GM18867 (cell line): ENCODE measurements around the gene PSG5.
"Not testable (repeated sequence)": the region's sequence is repeated elsewhere in the genome, so short reads cannot be mapped to it uniquely, and the experiment has no call there.

ENCODE experiments used
- ATAC-seq: cut with Tn5 transposase; IDR thresholded peaks from one replicate; pipeline ENCODE4 v1.9.1; 2021; ENCODE audit warnings: mild to moderate bottlenecking, moderate library complexity; ENCODE audit not compliant: unreplicated experiment

PSG5 gene

GRCh38 chr19:43186311-43186935 lies at the start of gene PSG5:
Gene PSG5 (minus strand): TSS chr19:43186536. CDS start chr19:43186405, 131 bp downstream.
- ATAC-seq = not testable (repeated sequence)

- ATAC-seq = not testable (repeated sequence)
Measured at GRCh38 chr19:43235686-43236085, 49.4 kb upstream of the PSG5 start.

DNA sequence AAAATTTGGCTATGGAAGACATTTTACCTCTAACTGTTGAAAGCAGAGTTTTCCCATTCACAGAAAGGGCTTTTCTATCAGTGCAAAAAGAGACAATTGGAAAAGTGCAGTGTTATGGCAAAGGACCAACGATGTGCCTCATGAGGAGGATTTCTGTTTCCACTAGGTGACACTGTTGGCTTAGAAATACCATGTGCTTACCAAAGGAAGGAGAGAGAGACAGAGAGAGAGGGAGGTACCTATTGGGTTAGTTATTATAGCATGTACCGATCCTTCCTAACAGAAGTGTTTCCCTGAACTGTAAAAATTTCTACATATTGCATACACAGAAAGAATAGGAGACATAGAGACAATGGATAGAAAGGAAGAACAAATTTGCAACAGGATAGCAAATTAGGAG lies 43.0 kb upstream of the PSG5 start:
- ATAC-seq = no peak

- ATAC-seq = not testable (repeated sequence)
Measured at GRCh38 chr19:43228730-43229129, 42.4 kb upstream of the PSG5 start.

DNA sequence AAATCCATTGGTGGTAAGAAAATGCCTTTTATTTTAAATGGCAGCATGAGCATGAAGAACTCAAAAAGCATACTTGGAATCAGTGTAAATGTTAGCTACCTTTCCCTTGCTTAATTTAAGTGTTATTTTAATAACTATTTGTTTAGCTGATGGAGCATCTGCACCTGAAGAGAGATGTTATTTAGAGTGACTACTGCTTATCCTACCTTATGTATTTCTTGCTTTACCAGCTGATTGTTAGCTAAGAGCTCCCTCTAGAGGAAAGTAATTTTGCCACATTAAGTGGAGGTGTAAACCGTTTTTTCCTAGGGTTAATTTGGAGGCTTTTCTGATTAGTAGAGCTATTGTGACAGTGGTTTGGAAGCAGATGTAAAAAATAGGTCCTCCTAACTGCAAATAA lies 40.6 kb upstream of the PSG5 start:
- not testable (repeated sequence) for ATAC-seq

GRCh38 chr19:43224855-43225253 lies 38.5 kb upstream of the PSG5 start:
- no peak for ATAC-seq

DNA sequence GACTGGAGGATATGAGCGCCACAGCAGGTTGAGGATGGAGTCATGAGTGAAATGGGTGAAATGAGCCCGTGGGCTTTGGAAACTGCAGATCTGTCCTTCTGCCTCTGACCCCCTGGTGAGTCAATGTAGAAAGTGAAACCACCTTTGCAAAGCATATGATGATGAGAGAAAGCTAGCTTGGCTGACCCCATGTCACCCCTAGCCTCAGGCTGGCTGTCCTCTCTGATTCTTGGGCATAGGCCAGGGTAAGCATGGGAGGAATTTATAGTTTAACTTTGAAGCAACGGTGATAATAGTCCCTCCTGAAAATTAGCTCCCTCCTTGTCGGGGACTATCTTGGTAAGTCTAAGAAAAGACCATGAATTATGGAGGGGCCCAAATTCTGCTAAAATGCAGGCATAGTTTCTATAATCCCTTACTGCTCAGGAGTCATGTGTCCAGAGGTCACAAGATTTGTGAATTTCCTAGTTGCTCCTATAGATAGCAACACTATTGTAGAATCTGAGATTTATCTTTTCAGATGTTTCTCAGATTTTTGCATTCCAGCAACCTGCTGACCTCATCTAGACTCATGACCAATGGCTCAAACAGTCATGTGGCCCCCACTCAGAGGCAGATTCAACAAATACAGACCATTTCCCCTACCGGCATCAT lies 38.0 kb upstream of the PSG5 start:
- not testable (repeated sequence) for ATAC-seq

- not testable (repeated sequence) for ATAC-seq
Measured at GRCh38 chr19:43221891-43222290, 35.6 kb upstream of the PSG5 start.

DNA sequence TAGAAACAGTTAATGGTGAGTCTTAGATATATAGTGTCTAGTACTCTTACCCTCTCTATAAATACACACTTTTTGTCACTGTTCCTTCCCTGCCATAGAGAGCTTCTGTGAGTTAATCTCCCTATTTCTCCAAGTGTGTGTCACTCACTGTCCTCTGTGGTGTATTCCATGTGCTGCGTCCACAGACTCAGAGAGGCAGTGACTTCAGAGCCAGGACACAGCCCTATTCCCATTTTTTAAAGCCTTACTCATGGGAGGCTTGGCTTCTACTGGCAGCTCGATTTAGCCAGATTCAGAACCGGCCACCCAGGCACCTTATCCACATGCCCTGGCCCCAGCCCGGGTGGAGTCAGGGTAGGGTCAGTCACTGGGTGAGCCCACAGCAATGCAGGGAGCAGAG lies 32.8 kb upstream of the PSG5 start:
- ATAC-seq = not testable (repeated sequence)

- not testable (repeated sequence) for ATAC-seq
Measured at GRCh38 chr19:43215881-43216280, 29.5 kb upstream of the PSG5 start.

GRCh38 chr19:43207991-43208390 lies 21.7 kb upstream of the PSG5 start:
- ATAC-seq = no peak

- ATAC-seq = not testable (repeated sequence)
Measured at GRCh38 chr19:43207174-43207573, 20.8 kb upstream of the PSG5 start.

- not testable (repeated sequence) for ATAC-seq
Measured at GRCh38 chr19:43205471-43206105, 19.3 kb upstream of the PSG5 start, which contains the start of gene PSG4. Gene PSG4 (minus strand): TSS chr19:43205638. CDS start chr19:43205536, 102 bp downstream.

GRCh38 chr19:43203611-43204010 lies 17.3 kb upstream of the PSG5 start:
- not testable (repeated sequence) for ATAC-seq

- ATAC-seq = not testable (repeated sequence)
Measured at GRCh38 chr19:43201891-43202290, 15.6 kb upstream of the PSG5 start.

DNA sequence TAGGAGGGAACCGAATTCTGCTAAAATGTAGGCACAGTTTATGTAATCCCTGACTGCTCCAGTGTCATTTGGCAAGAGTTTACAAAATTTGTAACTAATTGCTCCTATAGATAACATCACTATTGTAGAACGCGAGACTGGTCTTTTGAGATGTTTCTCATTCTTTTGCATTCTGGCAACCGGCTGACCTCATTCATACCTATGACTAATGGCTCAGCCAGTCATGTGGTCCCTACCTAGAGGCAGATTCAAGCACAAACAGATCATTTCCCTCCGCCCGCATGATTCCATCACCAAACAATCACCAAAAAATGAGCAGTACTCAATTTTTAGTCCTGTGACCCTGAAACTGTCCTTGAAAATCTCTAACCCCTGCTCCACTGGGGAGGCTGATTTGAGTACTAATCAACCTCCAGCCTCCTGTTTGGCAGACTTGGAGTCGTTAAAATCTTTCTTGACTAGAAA lies 15.0 kb upstream of the PSG5 start:
- ATAC-seq = not testable (repeated sequence)

- ATAC-seq = not testable (repeated sequence)
Measured at GRCh38 chr19:43198686-43199419, 12.5 kb upstream of the PSG5 start.

- ATAC-seq = not testable (repeated sequence)
Measured at GRCh38 chr19:43197666-43198397, 11.5 kb upstream of the PSG5 start.

DNA sequence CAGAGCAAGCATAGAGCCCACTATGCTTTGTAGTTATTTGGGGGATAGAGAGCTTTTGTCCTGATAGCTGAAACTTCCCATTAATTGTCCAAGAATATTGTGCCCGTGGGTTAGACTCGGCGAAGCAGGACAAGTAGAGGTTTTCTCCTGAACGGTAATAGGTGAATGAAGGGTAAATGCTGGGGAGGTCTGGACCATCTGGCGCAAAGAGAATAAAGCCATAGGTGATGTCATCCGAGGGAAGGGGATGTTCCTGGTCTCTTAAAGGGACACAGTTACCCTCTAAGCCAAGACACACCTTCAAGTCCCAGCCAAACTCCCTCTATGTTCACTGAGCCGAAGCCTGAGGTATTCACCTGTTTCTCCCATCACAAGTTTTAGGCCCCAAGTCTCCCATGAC lies 8.1 kb upstream of the PSG5 start:
- not testable (repeated sequence) for ATAC-seq

DNA sequence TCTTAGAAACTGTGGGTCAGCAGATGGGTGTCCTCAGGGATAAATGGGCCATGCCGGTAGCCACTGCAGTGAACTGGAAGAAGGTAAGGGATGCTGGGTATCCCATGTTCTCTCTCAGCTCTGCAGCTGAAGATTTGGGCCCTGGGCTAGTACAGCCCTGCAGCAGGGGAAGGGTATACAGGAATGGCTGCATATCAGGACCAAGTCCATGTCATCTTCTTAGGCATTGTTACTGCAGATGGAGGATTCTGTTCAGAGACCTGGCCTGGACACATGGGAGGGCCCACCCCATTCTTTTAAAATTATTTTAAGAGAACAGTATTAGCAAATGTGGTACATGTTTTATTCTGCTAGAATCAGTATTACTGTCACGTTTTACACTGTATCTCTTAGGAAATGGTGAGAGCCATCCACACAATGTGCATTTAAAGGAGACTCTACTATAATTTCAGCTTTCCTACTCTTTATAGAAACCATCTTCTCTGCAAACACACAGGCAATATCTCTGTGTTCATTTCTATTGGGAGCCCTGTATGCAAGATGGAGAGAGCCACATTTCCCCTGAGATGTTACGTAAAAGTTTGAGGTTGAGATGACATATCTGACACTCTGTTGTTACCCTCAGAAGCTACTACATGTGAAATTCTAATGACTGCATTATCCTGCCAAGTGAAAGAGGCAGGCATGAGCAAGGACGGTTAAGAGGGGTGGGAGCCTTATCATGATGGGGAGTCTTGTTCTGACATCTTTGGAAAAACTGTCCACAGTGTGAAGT lies 6.2 kb upstream of the PSG5 start:
- not testable (repeated sequence) for ATAC-seq
